ENCODE measurements around the gene PGM2.

The PGM2 gene

DNA sequence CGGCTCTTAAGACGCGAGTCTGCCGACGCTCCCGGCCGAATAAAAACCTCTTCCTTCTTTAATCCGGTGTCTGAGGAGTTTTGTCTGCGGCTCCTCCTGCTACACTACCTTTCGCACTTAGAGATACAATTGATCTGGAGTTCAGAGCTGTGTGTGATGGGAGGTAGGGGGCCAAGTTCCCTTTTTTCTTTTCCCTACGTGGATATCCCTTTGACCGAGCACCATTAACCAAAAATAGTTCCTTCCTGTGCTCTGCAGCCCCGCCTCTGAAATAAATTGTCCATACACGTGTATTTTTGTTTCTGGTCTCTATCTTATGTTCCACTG, 555 bp upstream of the PGM2 start:
- no peaks in the 10 kb centered on the region for H3K27me3 ChIP-seq (ENCODE audit: insufficient read depth, low read length)
- peak overlapping the region; percentile 93 for H3K4me3 ChIP-seq (ENCODE audit: low read depth, low read length, poor library complexity, severe bottlenecking)
- H3K36me3 ChIP-seq (ENCODE audit: insufficient read depth, low read length) = peaks cover 15% of the 10 kb centered on the region
- H3K27ac ChIP-seq (ENCODE audit: low read depth, low read length, poor library complexity, severe bottlenecking) = peak overlapping the region; percentile 63
- no peaks in the 10 kb centered on the region for H3F3A ChIP-seq (ENCODE audit: insufficient read depth, low read length)
- H4K20me1 ChIP-seq (ENCODE audit: insufficient read depth, low read length) = no peaks in the 10 kb centered on the region
- H3K9me2 ChIP-seq (ENCODE audit: low read depth, low read length) = no peaks in the 10 kb centered on the region
- TF ChIP-seq CTCF (IDR thresholded peaks at IDR 0.05; ENCODE audit: low read length) (no peak), EZH2 (IDR thresholded peaks at IDR 0.05; ENCODE audit: borderline replicate concordance, low read length) (no peak)
- H3K4me1 ChIP-seq (ENCODE audit: insufficient read depth, low read length, severe bottlenecking) = peaks cover 27% of the 10 kb centered on the region
- H3K4me2 ChIP-seq (ENCODE audit: low read length) = peak overlapping the region; percentile 94
- peak overlapping the region; percentile 89 for H3K9ac ChIP-seq (ENCODE audit: low read length)
- 0 out of 2 replicates have a peak, but pooled peaks cover 13% of the 10 kb centered on the region for H3K79me2 ChIP-seq (ENCODE audit: insufficient read depth, low read length)
- peak overlapping the region; percentile 80; the same call in 1 of the 2 replicates for H2AFZ ChIP-seq (ENCODE audit: low read length)
- H3K9me3 ChIP-seq (ENCODE audit: low read length) = no peaks in the 10 kb centered on the region

- peak overlapping the region; percentile 89 for H3K9ac ChIP-seq (ENCODE audit: low read length)
- H3F3A ChIP-seq (ENCODE audit: insufficient read depth, low read length) = no peaks in the 10 kb centered on the region
- H2AFZ ChIP-seq (ENCODE audit: low read length) = no peak overlapping the region
- H3K4me1 ChIP-seq (ENCODE audit: insufficient read depth, low read length, severe bottlenecking) = peaks cover 27% of the 10 kb centered on the region
- H3K9me3 ChIP-seq (ENCODE audit: low read length) = no peaks in the 10 kb centered on the region
- no peaks in the 10 kb centered on the region for H3K9me2 ChIP-seq (ENCODE audit: low read depth, low read length)
- H3K4me2 ChIP-seq (ENCODE audit: low read length) = peak overlapping the region; percentile 94
- H3K4me3 ChIP-seq (ENCODE audit: low read depth, low read length, poor library complexity, severe bottlenecking) = peak overlapping the region; percentile 93
- H3K27ac ChIP-seq (ENCODE audit: low read depth, low read length, poor library complexity, severe bottlenecking) = no peak overlapping the region
- H3K79me2 ChIP-seq (ENCODE audit: insufficient read depth, low read length) = 0 out of 2 replicates have a peak, but pooled peaks cover 13% of the 10 kb centered on the region
- peaks cover 27% of the 10 kb centered on the region for H3K36me3 ChIP-seq (ENCODE audit: insufficient read depth, low read length)
- H4K20me1 ChIP-seq (ENCODE audit: insufficient read depth, low read length) = no peaks in the 10 kb centered on the region
- TF ChIP-seq EZH2 (IDR thresholded peaks at IDR 0.05; ENCODE audit: borderline replicate concordance, low read length) (no peak), CTCF (IDR thresholded peaks at IDR 0.05; ENCODE audit: low read length) (no peak)
- H3K27me3 ChIP-seq (ENCODE audit: insufficient read depth, low read length) = no peaks in the 10 kb centered on the region
Measured at GRCh38 chr4:37827030-37827685, 672 bp downstream of the PGM2 start.

GRCh38 chr4:37827802-37828321, 1.4 kb downstream of the PGM2 start:
- H3K4me3 ChIP-seq (ENCODE audit: low read depth, low read length, poor library complexity, severe bottlenecking) = peak overlapping the region; percentile 93
- H3K4me1 ChIP-seq (ENCODE audit: insufficient read depth, low read length, severe bottlenecking) = peaks cover 27% of the 10 kb centered on the region
- H4K20me1 ChIP-seq (ENCODE audit: insufficient read depth, low read length) = no peaks in the 10 kb centered on the region
- no peaks in the 10 kb centered on the region for H3K27me3 ChIP-seq (ENCODE audit: insufficient read depth, low read length)
- H3K79me2 ChIP-seq (ENCODE audit: insufficient read depth, low read length) = 0 out of 2 replicates have a peak, but pooled peaks cover 13% of the 10 kb centered on the region
- H3K9me2 ChIP-seq (ENCODE audit: low read depth, low read length) = no peaks in the 10 kb centered on the region
- H3K27ac ChIP-seq (ENCODE audit: low read depth, low read length, poor library complexity, severe bottlenecking) = no peak overlapping the region
- H3F3A ChIP-seq (ENCODE audit: insufficient read depth, low read length) = no peaks in the 10 kb centered on the region
- peak overlapping the region; percentile 94 for H3K4me2 ChIP-seq (ENCODE audit: low read length)
- H2AFZ ChIP-seq (ENCODE audit: low read length) = no peak overlapping the region
- no peak for TF ChIP-seq CTCF (IDR thresholded peaks at IDR 0.05; ENCODE audit: low read length)
- TF ChIP-seq EZH2 (IDR thresholded peaks at IDR 0.05; ENCODE audit: borderline replicate concordance, low read length) = no peak
- H3K36me3 ChIP-seq (ENCODE audit: insufficient read depth, low read length) = peaks cover 34% of the 10 kb centered on the region
- no peaks in the 10 kb centered on the region for H3K9me3 ChIP-seq (ENCODE audit: low read length)
- H3K9ac ChIP-seq (ENCODE audit: low read length) = peak overlapping the region; percentile 89

Measured in OCI-LY1 (cell line).